Measurements from ENCODE around the gene HSFX4. TPM values are rescaled to one million over a fixed set of nuclear protein-coding genes. Genes with fewer than 3 reads are reported as not detected.
"Not testable (repeated sequence)": the region's sequence is repeated elsewhere in the genome, so short reads cannot be mapped to it uniquely, and the experiment has no call there.

HSFX4 gene
- total RNA-seq, 1 donor from 2014 or later: not detected

- Histone ChIP-seq H3K9me3 (ENCODE audit: control insufficient read depth in 3 of 3, low read length in 3 of 3) (no peaks in the 10 kb centered on the region), H3K4me3 (ENCODE audit: low read length in 3 of 3) (peak overlapping the region; percentile 80 to 83 (median 81)), H3K9ac (ENCODE audit: low read depth in 1 of 3, low read length in 3 of 3) (peak overlapping the region; percentile 82 to 91 (median 89)), H3K36me3 (ENCODE audit: control insufficient read depth in 3 of 3, insufficient read depth in 3 of 3, low read length in 3 of 3) (no peaks in the 10 kb centered on the region), H3K27ac (ENCODE audit: low read depth, low read length) (peak overlapping the region; percentile 88), H3K27me3 (ENCODE audit: control insufficient read depth in 3 of 3, insufficient read depth in 3 of 3, low read length in 3 of 3) (no peaks in the 10 kb centered on the region), H3K4me1 (ENCODE audit: control insufficient read depth in 3 of 3, insufficient read depth in 3 of 3, low read length in 3 of 3) (peaks cover 5 to 9% (median 8%) of the 10 kb centered on the region in 3 donors)
Measured at GRCh38 chrX:149937871-149938426, 8.6 kb downstream of the HSFX4 start.

GRCh38 chrX:149938427-149938880 lies 9.1 kb downstream of the HSFX4 start, which contains the start of gene EOLA2:
EOLA2 (minus strand) TSS chrX:149938491; CDS start chrX:149933874, 4,617 bp downstream.
- H3K4me3 ChIP-seq (ENCODE audit: low read length in 3 of 3): peak within 1 kb of the TSS; percentile 80 to 83 (median 81)
- peak within 1 kb of the TSS; percentile 88 for H3K27ac ChIP-seq (ENCODE audit: low read depth, low read length)
- no peaks in the 10 kb centered on the region for H3K27me3 ChIP-seq (ENCODE audit: control insufficient read depth in 3 of 3, insufficient read depth in 3 of 3, low read length in 3 of 3)
- no peaks in the 10 kb centered on the region for H3K9me3 ChIP-seq (ENCODE audit: control insufficient read depth in 3 of 3, low read length in 3 of 3)
- peaks cover 5 to 9% (median 8%) of the 10 kb centered on the region in 3 donors for H3K4me1 ChIP-seq (ENCODE audit: control insufficient read depth in 3 of 3, insufficient read depth in 3 of 3, low read length in 3 of 3)
- H3K9ac ChIP-seq (ENCODE audit: low read depth in 1 of 3, low read length in 3 of 3): peak within 1 kb of the TSS; percentile 82 to 91 (median 89)
- no peaks in the 10 kb centered on the region for H3K36me3 ChIP-seq (ENCODE audit: control insufficient read depth in 3 of 3, insufficient read depth in 3 of 3, low read length in 3 of 3)

- Histone ChIP-seq H3K27ac (ENCODE audit: low read depth, low read length) (peak overlapping the region; percentile 90), H3K36me3 (ENCODE audit: control insufficient read depth in 3 of 3, insufficient read depth in 3 of 3, low read length in 3 of 3) (no peaks in the 10 kb centered on the region), H3K4me3 (ENCODE audit: low read length in 3 of 3) (peak overlapping the region in 2 of 3 donors; percentile 81 to 83), H3K9me3 (ENCODE audit: control insufficient read depth in 3 of 3, low read length in 3 of 3) (no peaks in the 10 kb centered on the region), H3K27me3 (ENCODE audit: control insufficient read depth in 3 of 3, insufficient read depth in 3 of 3, low read length in 3 of 3) (no peaks in the 10 kb centered on the region), H3K9ac (ENCODE audit: low read depth in 1 of 3, low read length in 3 of 3) (peak overlapping the region in 1 of 3 donors; percentile 65), H3K4me1 (ENCODE audit: control insufficient read depth in 3 of 3, insufficient read depth in 3 of 3, low read length in 3 of 3) (peaks cover 5 to 9% (median 8%) of the 10 kb centered on the region in 3 donors)
Measured at GRCh38 chrX:149938881-149939654, 9.7 kb downstream of the HSFX4 start.

- H3K36me3 ChIP-seq (ENCODE audit: control insufficient read depth in 3 of 3, insufficient read depth in 3 of 3, low read length in 3 of 3): peaks cover 0 to 2% (median 0%) of the 10 kb centered on the region in 3 donors
- peak overlapping the region; percentile 66 to 72 (median 68) for H3K4me3 ChIP-seq (ENCODE audit: low read length in 3 of 3)
- H3K9ac ChIP-seq (ENCODE audit: low read depth in 1 of 3, low read length in 3 of 3): peak overlapping the region; percentile 65 to 84 (median 74)
Measured at GRCh38 chrX:149939655-149939904, 10.2 kb downstream of the HSFX4 start.

GRCh38 chrX:149939905-149940673 lies 10.7 kb downstream of the HSFX4 start:
- Histone ChIP-seq H3K4me3 (ENCODE audit: low read length in 3 of 3) (peak overlapping the region; percentile 66 to 72 (median 68)), H3K27me3 (ENCODE audit: control insufficient read depth in 3 of 3, insufficient read depth in 3 of 3, low read length in 3 of 3) (no peaks in the 10 kb centered on the region), H3K27ac (ENCODE audit: low read depth, low read length) (peak overlapping the region; percentile 90), H3K9me3 (ENCODE audit: control insufficient read depth in 3 of 3, low read length in 3 of 3) (no peaks in the 10 kb centered on the region), H3K36me3 (ENCODE audit: control insufficient read depth in 3 of 3, insufficient read depth in 3 of 3, low read length in 3 of 3) (peaks cover 0 to 2% (median 0%) of the 10 kb centered on the region in 3 donors), H3K4me1 (ENCODE audit: control insufficient read depth in 3 of 3, insufficient read depth in 3 of 3, low read length in 3 of 3) (peaks cover 5 to 9% (median 8%) of the 10 kb centered on the region in 3 donors), H3K9ac (ENCODE audit: low read depth in 1 of 3, low read length in 3 of 3) (peak overlapping the region; percentile 65 to 84 (median 74))

More at GRCh38 chrX:149939655-149939904, 10.2 kb downstream of the HSFX4 start:
- Histone ChIP-seq H3K9me3 (ENCODE audit: control insufficient read depth in 3 of 3, low read length in 3 of 3) (no peaks in the 10 kb centered on the region), H3K4me1 (ENCODE audit: control insufficient read depth in 3 of 3, insufficient read depth in 3 of 3, low read length in 3 of 3) (peaks cover 5 to 9% (median 8%) of the 10 kb centered on the region in 3 donors), H3K27ac (ENCODE audit: low read depth, low read length) (peak overlapping the region; percentile 90), H3K27me3 (ENCODE audit: control insufficient read depth in 3 of 3, insufficient read depth in 3 of 3, low read length in 3 of 3) (no peaks in the 10 kb centered on the region)

GRCh38 chrX:149940674-149941024 lies 11.3 kb downstream of the HSFX4 start:
- Histone ChIP-seq H3K9ac (ENCODE audit: low read depth in 1 of 3, low read length in 3 of 3) (peak overlapping the region in 1 of 3 donors; percentile 33), H3K4me3 (ENCODE audit: low read length in 3 of 3) (peak overlapping the region in 2 of 3 donors; percentile 38 to 64)
- not testable (repeated sequence) for H3K27me3 ChIP-seq (ENCODE audit: control insufficient read depth in 3 of 3, insufficient read depth in 3 of 3, low read length in 3 of 3); H3K27ac ChIP-seq (ENCODE audit: low read depth, low read length); H3K4me1 ChIP-seq (ENCODE audit: control insufficient read depth in 3 of 3, insufficient read depth in 3 of 3, low read length in 3 of 3); H3K9me3 ChIP-seq (ENCODE audit: control insufficient read depth in 3 of 3, low read length in 3 of 3); H3K36me3 ChIP-seq (ENCODE audit: control insufficient read depth in 3 of 3, insufficient read depth in 3 of 3, low read length in 3 of 3)

GRCh38 chrX:149945087-149945670 lies 15.8 kb downstream of the HSFX4 start:
- H3K27me3 ChIP-seq (ENCODE audit: control insufficient read depth in 3 of 3, insufficient read depth in 3 of 3, low read length in 3 of 3); H3K9ac ChIP-seq (ENCODE audit: low read depth in 1 of 3, low read length in 3 of 3); H3K36me3 ChIP-seq (ENCODE audit: control insufficient read depth in 3 of 3, insufficient read depth in 3 of 3, low read length in 3 of 3); H3K4me3 ChIP-seq (ENCODE audit: low read length in 3 of 3); H3K4me1 ChIP-seq (ENCODE audit: control insufficient read depth in 3 of 3, insufficient read depth in 3 of 3, low read length in 3 of 3); H3K9me3 ChIP-seq (ENCODE audit: control insufficient read depth in 3 of 3, low read length in 3 of 3); H3K27ac ChIP-seq (ENCODE audit: low read depth, low read length): not testable (repeated sequence)

- H3K4me3 ChIP-seq (ENCODE audit: low read length in 3 of 3); H3K27ac ChIP-seq (ENCODE audit: low read depth, low read length); H3K9me3 ChIP-seq (ENCODE audit: control insufficient read depth in 3 of 3, low read length in 3 of 3); H3K9ac ChIP-seq (ENCODE audit: low read depth in 1 of 3, low read length in 3 of 3); H3K36me3 ChIP-seq (ENCODE audit: control insufficient read depth in 3 of 3, insufficient read depth in 3 of 3, low read length in 3 of 3); H3K27me3 ChIP-seq (ENCODE audit: control insufficient read depth in 3 of 3, insufficient read depth in 3 of 3, low read length in 3 of 3); H3K4me1 ChIP-seq (ENCODE audit: control insufficient read depth in 3 of 3, insufficient read depth in 3 of 3, low read length in 3 of 3): not testable (repeated sequence)
Measured at GRCh38 chrX:149945820-149946219, 16.4 kb downstream of the HSFX4 start.

GRCh38 chrX:149946932-149947331 lies 17.6 kb downstream of the HSFX4 start:
- not testable (repeated sequence) for H3K27ac ChIP-seq (ENCODE audit: low read depth, low read length); H3K4me1 ChIP-seq (ENCODE audit: control insufficient read depth in 3 of 3, insufficient read depth in 3 of 3, low read length in 3 of 3); H3K9me3 ChIP-seq (ENCODE audit: control insufficient read depth in 3 of 3, low read length in 3 of 3); H3K36me3 ChIP-seq (ENCODE audit: control insufficient read depth in 3 of 3, insufficient read depth in 3 of 3, low read length in 3 of 3); H3K9ac ChIP-seq (ENCODE audit: low read depth in 1 of 3, low read length in 3 of 3); H3K4me3 ChIP-seq (ENCODE audit: low read length in 3 of 3); H3K27me3 ChIP-seq (ENCODE audit: control insufficient read depth in 3 of 3, insufficient read depth in 3 of 3, low read length in 3 of 3)

Measured in skeletal muscle tissue (tissue), 4 donors.